ENCODE data around the gene PPM1A.

Gene PPM1A

GRCh38 chr14:60248697-60249318 lies at the start of gene PPM1A:
Gene PPM1A (plus strand): TSS chr14:60249221. CDS start chr14:60282704, 33,483 bp downstream.
- peak; percentile 94 for DNase-seq (ENCODE audit: low read depth)

- DNase-seq (ENCODE audit: low read depth), result no peak
These were observed 49.7 kb upstream of the PPM1A start for GRCh38 chr14:60199321-60199720.

- no peak for DNase-seq (ENCODE audit: low read depth)
These were observed 44.7 kb upstream of the PPM1A start for GRCh38 chr14:60204104-60204842.

DNA sequence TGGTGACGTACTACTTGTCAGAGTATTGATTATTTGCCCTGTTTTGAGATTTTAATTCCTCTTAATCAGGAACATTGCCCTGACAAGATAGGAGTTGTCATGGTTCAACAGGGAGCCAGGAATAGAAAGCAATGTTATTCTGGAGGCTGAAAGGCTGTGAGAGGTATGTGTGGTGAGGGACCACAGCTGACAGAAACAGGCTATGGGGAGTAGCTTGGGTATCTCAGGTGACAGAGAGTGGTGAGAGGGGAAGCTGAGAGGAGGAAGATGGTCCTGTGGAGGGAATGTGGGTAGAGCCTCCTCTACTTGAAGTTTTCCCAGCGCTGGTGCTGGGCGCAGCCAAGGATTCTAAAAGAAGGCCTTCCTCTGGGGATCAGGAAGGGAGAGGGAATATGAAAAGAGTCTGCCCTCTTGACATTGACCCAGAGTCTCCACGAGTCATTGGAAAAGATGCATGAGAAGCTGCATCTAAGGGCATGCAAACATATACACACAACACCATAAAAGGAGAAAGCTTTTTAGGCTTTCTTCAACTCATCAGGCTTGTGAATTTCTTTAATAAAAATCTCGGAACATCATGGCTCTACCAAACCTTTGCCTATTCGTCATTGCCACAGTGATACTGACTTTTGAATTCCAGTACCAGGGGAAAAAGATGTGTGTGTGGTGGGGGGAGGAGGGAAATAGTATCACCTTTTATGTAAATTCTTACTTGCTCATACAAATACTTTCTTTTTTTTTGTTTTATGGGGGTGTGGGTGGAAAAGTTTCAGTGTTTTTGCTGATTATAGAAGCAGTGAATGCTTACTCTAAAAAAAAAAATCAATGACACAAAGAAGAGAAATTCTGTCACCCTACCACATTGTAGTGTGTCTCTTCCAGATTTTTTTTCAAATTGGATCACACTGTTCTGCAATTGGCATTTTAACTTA lies 43.9 kb upstream of the PPM1A start:
- no peak for DNase-seq (ENCODE audit: low read depth)

GRCh38 chr14:60206249-60206670 lies 42.8 kb upstream of the PPM1A start:
- DNase-seq (ENCODE audit: low read depth), result no peak

GRCh38 chr14:60206837-60207533 lies 42.0 kb upstream of the PPM1A start:
- no peak for DNase-seq (ENCODE audit: low read depth)

GRCh38 chr14:60210703-60211102 lies 38.3 kb upstream of the PPM1A start:
- no peak for DNase-seq (ENCODE audit: low read depth)

DNA sequence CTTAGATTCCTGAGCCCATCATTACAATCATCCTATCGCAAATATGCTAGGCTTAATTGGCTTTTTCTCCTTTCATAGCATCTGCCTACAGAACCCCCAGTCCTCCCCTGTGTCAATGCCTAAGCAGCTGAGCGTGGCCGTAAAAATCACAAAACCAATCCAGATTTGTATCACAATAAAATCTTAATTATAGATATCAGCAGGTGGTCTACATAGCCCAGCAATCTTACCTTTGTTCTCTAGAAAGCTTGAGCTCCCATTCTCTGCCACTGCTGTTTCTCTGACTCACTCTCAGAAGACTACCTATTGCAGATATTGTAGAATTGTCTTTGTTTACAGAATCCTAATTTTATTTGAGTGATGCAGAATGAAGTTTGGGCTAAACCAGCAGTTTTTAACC lies 37.9 kb upstream of the PPM1A start:
- no peak for DNase-seq (ENCODE audit: low read depth)

- DNase-seq (ENCODE audit: low read depth), result no peak
These were observed 36.3 kb upstream of the PPM1A start for GRCh38 chr14:60212503-60213371.

GRCh38 chr14:60214003-60214402 lies 35.0 kb upstream of the PPM1A start:
- no peak for DNase-seq (ENCODE audit: low read depth)

DNA sequence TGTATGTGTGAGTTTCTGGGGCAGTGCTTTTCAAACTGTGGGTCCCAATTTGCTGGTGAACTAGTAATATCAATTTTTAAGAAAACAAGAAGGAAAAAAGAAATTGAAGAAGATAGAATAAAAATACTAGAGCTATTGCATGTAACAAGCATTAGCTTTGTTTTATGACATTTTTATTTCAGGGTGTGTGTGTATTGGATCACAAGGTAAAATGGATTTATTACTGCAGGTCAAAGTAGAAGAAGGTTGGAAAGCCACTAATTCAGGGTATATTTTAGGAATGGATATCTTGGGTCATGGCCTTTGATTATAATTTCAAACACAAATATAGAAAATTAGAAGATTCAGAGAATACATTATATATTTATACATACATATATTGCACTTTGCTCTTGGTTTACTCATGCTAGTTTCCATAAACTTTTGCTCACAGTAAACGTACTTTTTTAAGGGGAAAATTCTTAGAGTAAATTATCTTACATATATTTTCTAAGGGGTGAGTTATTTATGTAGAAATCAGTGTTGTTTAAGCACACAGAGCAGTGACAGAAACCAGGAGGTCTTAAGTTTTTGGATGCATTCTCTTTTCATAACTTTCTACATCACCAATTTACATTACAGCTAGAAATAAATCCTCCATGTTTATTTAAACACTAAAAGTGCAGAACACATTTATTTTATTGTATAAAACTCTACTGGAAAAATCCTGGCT lies 34.5 kb upstream of the PPM1A start:
- no peak for DNase-seq (ENCODE audit: low read depth)

DNA sequence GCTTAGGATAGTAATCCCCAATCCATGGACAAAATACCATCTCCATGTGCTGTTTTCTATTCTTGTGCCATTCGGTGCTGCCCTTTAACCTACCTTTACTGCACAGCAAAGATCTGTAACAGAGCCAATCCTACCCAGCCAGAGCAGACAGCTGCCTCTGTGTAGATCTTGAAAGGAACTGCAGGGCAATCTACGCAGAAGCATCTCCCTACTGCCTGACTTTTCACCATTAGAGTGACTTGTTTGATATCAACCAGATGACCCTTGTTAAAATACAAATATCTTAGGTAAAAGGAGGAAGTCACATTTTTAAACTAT lies 33.9 kb upstream of the PPM1A start:
- no peak for DNase-seq (ENCODE audit: low read depth)

- no peak for DNase-seq (ENCODE audit: low read depth)
These were observed 33.3 kb upstream of the PPM1A start for GRCh38 chr14:60215520-60216420.

DNA sequence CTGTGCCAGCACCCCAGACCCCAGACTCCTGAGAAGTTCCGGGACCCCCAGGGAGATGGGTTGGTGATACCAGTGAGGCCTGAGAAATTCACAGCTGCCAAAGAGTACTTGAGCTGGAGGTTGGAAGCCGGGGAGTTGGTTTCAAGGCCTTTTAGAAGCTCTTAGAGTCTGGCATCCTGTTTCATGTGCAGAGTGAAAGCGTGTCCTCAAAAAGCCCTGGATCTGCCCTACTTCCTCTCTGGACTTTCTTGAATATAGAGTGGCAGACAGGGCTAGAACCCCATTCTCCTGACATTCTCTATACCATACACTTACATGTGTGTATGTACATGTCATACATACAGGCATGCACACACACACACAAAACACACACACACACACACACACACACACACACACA lies 31.3 kb upstream of the PPM1A start:
- no peak for DNase-seq (ENCODE audit: low read depth)

DNA sequence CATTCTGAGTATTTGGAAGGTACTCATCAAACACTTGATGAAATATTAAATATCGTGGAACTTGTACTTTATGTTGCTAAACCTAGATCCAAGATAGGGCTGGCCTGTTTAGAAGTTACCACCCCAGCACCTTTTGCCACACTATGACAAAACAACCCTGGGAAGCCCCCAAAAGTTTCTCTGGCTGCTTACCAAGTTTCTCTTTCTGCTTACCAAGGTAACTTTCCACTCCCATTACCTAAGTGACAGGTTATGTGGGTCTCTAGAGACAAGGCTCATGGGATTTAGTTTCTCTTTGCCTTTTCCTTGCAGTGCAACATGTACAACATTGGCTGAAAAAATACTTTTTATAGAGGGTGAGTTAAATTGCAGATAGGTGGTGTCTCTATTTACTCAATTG lies 28.9 kb upstream of the PPM1A start:
- no peak for DNase-seq (ENCODE audit: low read depth)

DNA sequence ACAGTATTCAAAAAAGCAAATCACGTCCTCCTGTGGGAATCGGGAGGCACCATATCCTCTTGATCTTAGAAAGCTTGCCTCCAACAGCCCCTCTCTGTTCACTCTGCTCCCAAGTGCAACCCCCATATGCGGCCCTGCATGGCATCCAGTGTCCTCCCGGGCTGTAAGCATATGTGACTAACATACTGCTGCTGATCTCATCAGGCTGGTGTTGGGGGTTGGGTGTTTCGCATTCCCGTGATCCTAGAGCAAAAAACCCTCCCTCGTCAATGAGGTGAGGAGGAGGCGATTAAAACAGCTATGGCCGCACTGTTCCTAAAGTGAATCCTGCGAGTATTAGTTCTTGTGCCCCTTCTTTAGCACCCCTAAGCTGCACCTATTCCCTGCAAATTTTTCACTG lies 28.1 kb upstream of the PPM1A start:
- no peak for DNase-seq (ENCODE audit: low read depth)

DNA sequence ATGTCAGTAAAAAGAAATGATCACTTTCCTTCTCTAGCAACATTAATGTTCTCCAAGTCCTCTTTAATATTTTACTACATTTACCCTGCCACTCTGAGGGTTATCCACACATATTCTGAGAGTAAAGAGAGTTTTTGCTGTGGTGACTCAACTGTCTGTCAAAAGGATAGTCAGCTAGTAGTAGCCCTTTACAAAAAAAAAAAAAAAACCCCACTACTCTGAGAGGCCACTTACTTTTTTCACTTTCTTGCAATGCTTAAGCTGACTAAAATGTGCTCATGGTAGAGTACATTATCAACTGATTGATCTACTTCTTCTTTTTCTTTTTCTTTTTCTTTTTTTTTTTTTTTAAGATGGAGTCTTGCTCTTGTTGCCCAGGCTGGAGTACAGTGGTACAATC lies 27.6 kb upstream of the PPM1A start:
- DNase-seq (ENCODE audit: low read depth), result no peak

GRCh38 chr14:60222820-60223219 lies 26.2 kb upstream of the PPM1A start:
- DNase-seq (ENCODE audit: low read depth), result no peak

DNA sequence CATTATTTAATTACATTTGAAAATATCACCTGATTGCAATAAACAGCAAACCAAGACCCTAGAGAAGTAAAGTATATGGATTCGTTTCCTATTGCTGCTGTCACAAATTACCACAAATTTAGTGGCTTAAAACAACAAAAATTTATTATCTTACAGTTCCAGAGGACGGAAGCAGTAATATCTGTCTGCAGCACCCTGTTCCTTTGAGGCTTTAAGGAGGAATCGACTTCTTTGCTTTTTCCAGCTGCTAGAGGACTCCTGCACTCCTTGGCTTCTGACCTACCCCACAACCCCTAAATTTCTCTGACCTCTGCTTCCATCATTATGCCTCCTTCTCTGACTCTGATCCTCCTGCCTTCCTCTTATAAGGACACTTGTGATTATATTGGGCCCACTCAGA lies 23.8 kb upstream of the PPM1A start:
- no peak for DNase-seq (ENCODE audit: low read depth)

GRCh38 chr14:60226298-60226697 lies 22.7 kb upstream of the PPM1A start:
- DNase-seq (ENCODE audit: low read depth), result no peak

All from activated T-helper 1 cell treated with Interleukin-2 at 50 U/mL for 16 hours (primary cell).